Embryonic facial prominence (tissue), 1 donor: Measurements from ENCODE around the gene AQP12B.

Experiments
- DNase-seq: peaks from one replicate; pipeline ENCODE4 v3.0.0-alpha.2; 2016; ENCODE audit errors: extremely low spot score

The AQP12B gene

GRCh38 chr2:240632306-240632721, 50.4 kb downstream of the AQP12B start:
- DNase-seq = no peak

- DNase-seq = no peak
These were observed 51.0 kb downstream of the AQP12B start for GRCh38 chr2:240631548-240632305.

GRCh38 chr2:240630771-240631547, 51.7 kb downstream of the AQP12B start:
- no peak for DNase-seq

- DNase-seq = no peak
These were observed 52.5 kb downstream of the AQP12B start for GRCh38 chr2:240629968-240630770.

- DNase-seq = no peak
These were observed 53.1 kb downstream of the AQP12B start for GRCh38 chr2:240629619-240629967.

GRCh38 chr2:240628808-240629618, 53.7 kb downstream of the AQP12B start:
- DNase-seq = no peak

- DNase-seq = no peak
These were observed 54.2 kb downstream of the AQP12B start for GRCh38 chr2:240628507-240628807.

- DNase-seq = no peak
These were observed 54.8 kb downstream of the AQP12B start for GRCh38 chr2:240627736-240628506.

- no peak for DNase-seq
These were observed 56.0 kb downstream of the AQP12B start for GRCh38 chr2:240626531-240627300.
